GM19043 (cell line): ENCODE results near the gene DDR2.
"Not testable (repeated sequence)": the region's sequence is repeated elsewhere in the genome, so short reads cannot be mapped to it uniquely, and the experiment has no call there.

Experiments
- ATAC-seq: cut with Tn5 transposase; IDR thresholded peaks from one replicate; pipeline ENCODE4 v1.9.1; 2021; ENCODE audit warnings: low read depth; ENCODE audit not compliant: unreplicated experiment

Gene DDR2

DNA sequence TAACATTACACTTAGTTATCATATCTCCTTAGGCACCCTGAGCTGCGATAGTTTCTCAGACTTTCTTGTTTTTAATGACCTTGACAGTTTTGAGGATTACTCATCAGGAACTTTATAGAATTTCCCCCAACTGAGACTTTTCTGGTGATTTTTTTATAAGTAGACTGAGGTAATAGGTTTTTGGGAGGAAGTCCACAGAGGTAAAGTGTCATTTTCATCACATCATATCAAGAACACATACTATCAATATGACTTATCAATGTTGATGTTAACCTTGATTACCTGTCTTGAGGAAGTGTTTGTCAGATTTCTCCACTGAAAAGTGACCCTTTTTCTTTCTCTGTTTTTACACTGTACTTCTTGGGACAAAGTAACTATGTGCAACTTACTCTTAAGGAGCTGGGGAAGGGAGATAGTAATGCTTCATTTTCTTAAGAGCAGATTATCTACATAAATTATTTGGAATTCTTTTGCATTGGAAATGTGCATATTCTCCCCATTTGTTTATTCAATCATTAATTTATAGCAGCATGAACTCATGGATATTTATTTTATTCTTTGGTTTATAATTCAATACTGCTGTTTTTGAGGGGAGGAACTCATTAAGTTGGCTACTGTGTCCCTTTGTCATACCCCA, 85.4 kb downstream of the DDR2 start:
- ATAC-seq, result no peak

DNA sequence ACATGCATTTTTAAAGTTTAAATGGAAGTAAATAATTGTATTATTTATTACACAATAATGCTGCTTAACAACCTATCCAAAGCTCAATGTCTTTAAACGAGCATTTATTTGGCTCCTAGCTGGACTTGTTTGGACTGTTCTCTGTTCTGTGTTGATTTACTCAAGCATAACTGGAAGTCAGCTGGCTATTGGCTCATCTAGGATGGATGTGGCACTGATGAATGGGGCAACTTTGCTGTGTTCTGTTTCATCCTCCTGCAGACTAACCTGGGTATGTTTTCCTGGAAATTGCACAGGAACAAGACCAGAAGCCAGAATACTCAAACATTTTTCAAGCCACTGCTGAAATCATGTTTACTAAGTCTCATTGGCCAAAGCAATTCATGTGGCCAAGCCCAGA, 87.4 kb downstream of the DDR2 start:
- ATAC-seq, result no peak

DNA sequence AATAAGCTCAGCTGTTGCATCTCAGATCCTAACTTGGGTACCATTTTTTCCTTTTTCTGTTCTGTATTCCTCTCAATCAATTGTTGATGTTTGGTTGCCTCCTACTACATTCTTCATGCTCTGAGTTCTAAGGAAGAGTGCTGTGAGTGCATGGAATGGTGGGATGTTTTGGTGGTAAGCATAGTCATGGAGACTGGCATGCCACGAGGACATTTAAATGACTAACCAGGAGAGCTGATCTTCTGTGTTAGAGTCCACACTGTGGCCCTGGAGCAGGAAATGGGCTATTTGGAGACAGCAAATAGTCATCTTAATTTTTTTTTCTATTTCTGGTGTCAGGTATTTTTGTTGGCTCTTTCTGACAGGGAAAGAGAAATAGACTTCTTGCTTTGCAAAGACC, 88.7 kb downstream of the DDR2 start:
- no peak for ATAC-seq

GRCh38 chr1:162721471-162721870, 89.2 kb downstream of the DDR2 start:
- no peak for ATAC-seq

GRCh38 chr1:162722036-162722435, 89.8 kb downstream of the DDR2 start:
- ATAC-seq, result no peak

DNA sequence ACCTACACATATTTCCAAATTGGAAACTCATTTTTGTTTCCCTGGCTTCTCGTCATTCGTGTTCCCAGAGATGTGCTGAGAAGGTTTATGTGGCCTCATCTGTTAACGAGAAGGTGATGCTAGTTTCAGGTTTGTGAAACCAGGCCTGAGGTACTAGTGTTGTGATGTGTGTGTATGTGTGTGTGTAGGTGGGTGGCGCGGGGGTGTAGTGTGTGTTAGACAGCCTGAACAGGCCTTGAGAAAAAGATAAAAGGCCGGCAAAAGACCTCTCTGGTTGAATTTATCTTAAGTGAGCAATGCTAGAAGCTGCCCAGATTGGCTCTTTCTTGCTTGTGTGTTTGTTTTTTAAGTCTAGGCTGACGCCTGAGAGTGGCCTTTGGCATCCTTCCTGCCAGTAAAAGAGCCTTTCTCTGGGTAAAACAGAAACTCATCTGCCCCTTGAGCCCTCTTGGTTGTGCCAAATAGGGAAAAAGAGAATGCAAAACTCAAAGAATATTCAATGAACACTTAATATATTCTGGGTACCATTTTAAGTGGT, 92.4 kb downstream of the DDR2 start:
- no peak for ATAC-seq

GRCh38 chr1:162725301-162725837, 93.1 kb downstream of the DDR2 start:
- ATAC-seq, result no peak

GRCh38 chr1:162726555-162726954, 94.3 kb downstream of the DDR2 start:
- no peak for ATAC-seq

DNA sequence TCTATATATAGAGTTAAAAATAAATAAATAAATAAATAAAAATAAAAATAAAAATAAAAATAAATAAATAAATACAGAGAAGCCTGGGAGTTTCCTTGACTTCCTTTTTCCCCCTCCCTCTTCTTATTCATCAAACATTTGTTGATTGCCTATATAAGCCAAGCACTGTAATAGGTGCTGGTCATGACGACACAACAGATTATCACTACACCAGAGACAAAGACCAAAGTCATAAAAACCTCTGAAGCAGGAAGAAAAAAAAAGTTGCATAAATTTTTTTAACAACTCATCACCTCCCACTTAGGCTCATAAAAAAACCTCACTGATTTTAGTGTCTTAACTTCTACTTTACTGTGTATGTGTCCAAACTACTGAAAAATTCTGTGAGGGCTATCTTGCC, 95.2 kb downstream of the DDR2 start:
- ATAC-seq, result not testable (repeated sequence)

DNA sequence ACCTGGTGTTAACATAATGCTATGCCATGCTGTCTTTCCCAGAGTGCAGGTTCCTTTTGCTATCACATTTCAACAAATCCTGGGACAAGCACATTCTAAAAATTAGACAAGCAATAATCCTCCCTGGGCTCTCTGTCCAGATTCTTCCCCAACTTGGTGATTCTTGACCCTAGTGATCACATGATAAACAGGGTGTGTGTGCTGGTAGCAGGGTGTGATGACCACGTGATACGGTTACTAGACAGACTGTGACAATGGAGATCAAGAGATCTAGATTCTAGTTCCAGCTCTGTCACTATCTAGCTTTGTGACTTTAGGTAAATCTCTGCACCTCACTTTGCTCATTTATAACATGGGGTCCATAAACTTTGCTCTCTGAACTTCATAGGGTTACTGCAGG, 96.3 kb downstream of the DDR2 start:
- ATAC-seq, result no peak

DNA sequence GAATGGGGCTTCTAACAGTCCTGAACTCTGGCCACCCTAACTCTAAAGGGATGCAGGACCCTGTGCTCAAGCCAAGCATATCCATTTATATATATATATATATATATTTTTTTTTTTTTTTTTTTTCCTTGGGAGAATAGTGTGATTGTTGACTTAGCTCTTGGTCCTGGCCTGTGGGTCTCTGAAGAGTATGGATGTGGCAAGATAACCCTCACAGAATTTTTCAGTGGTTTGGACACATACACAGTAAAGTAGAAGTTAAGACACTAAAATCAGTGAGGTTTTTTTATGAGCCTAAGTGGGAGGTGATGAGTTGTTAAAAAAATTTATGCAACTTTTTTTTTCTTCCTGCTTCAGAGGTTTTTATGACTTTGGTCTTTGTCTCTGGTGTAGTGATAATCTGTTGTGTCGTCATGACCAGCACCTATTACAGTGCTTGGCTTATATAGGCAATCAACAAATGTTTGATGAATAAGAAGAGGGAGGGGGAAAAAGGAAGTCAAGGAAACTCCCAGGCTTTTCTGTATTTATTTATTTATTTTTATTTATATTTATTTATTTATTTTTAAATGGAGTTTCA, 97.0 kb downstream of the DDR2 start:
- ATAC-seq, result not testable (repeated sequence)

DNA sequence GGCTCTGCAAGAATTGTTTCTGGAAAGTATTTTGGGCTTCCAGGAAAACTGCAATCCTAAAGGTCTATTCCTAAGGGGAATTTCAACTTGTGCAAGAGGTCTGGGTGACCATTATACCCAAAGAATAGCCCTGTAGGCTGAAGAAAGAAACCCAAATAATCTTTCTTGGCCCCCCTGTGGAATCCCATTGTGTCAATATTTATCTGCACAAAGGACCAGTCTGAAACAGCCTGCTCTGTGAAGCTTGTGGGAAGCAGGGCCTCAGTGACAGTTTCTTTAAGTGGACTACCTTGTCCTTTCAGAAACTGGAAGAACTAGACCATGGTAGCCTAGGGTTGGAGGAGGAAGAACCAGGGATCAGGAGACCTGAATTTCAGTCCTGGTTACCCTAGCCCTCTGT, 99.8 kb downstream of the DDR2 start:
- no peak for ATAC-seq

GRCh38 chr1:162732566-162733335, 100.5 kb downstream of the DDR2 start:
- no peak for ATAC-seq

DNA sequence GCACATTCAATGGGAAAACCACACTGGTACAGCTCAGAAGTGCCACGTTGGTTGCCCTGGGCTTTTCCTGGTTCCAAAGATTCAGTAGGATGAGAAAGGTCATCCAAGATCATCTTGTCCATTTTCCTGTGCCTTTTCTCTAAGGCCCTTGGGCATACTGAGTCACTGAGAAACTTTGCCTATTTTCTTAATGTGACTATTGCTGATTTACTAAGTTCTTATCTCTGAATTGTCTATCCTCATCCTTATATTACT, 101.0 kb downstream of the DDR2 start:
- no peak for ATAC-seq

- ATAC-seq, result no peak
These were observed 101.8 kb downstream of the DDR2 start for GRCh38 chr1:162734047-162734446.

GRCh38 chr1:162736184-162736583, 103.9 kb downstream of the DDR2 start:
- no peak for ATAC-seq

GRCh38 chr1:162736633-162737067, 104.4 kb downstream of the DDR2 start:
- ATAC-seq, result peak; percentile 86

GRCh38 chr1:162740755-162741154, 108.5 kb downstream of the DDR2 start:
- no peak for ATAC-seq

DNA sequence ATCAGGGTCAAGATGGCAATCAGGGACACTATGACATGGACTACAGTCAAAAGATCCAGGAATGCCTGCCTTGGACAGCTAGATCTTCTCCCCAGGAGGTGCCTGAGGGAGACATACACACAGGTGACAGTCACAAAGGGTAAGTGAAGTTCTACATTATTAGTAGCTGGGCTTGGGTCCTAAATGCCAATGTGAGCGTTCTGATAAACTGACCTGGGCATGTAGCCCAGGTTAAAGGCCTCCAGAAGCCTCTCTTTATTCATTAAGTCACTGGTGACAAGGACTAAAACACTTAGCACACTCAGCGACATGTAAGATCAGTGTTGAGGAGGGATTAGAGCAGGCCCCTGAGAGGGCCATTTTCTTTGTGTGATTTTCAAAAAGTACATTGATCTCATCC, 109.3 kb downstream of the DDR2 start:
- no peak for ATAC-seq

- ATAC-seq, result not testable (repeated sequence)
These were observed 114.1 kb downstream of the DDR2 start for GRCh38 chr1:162746264-162746942.

GRCh38 chr1:162753001-162753658, 120.9 kb downstream of the DDR2 start:
- ATAC-seq, result no peak
